ENCODE data around the gene UBE2N.
"Not testable (repeated sequence)": the region's sequence is repeated elsewhere in the genome, so short reads cannot be mapped to it uniquely, and the experiment has no call there.

Gene UBE2N

GRCh38 chr12:93442411-93443340 is 929 bp upstream of the UBE2N start:
- no peak for DNase-seq

GRCh38 chr12:93441081-93441616 is 598 bp downstream of the UBE2N start:
- DNase-seq: peak; percentile 11 to 73 (median 25)

GRCh38 chr12:93440043-93440835 is 1.5 kb downstream of the UBE2N start:
- peak in 1 of 5 experiments; percentile 53 for DNase-seq

GRCh38 chr12:93438266-93439050 is 3.3 kb downstream of the UBE2N start:
- no peak for DNase-seq

GRCh38 chr12:93434256-93434865 is 7.4 kb downstream of the UBE2N start:
- no peak for DNase-seq

- not testable (repeated sequence) for DNase-seq
These were observed 9.7 kb downstream of the UBE2N start for GRCh38 chr12:93432031-93432430.

- DNase-seq: no peak
These were observed 11.5 kb downstream of the UBE2N start for GRCh38 chr12:93430280-93430679.

- no peak for DNase-seq
These were observed 11.9 kb downstream of the UBE2N start for GRCh38 chr12:93429852-93430251.

- no peak for DNase-seq
These were observed 12.3 kb downstream of the UBE2N start for GRCh38 chr12:93429448-93429847.

- DNase-seq: no peak
These were observed 13.8 kb downstream of the UBE2N start for GRCh38 chr12:93427779-93428564.

GRCh38 chr12:93426412-93426805 is 15.3 kb downstream of the UBE2N start:
- DNase-seq: peak in 1 of 5 experiments; percentile 24

GRCh38 chr12:93425736-93426411 is 15.9 kb downstream of the UBE2N start:
- no peak for DNase-seq

- DNase-seq: no peak
These were observed 19.7 kb downstream of the UBE2N start for GRCh38 chr12:93422050-93422449.

GRCh38 chr12:93419388-93420034 is 22.2 kb downstream of the UBE2N start:
- peak in 2 of 5 experiments; percentile 28 to 64 for DNase-seq

- no peak for DNase-seq
These were observed 23.7 kb downstream of the UBE2N start for GRCh38 chr12:93417967-93418480.

GRCh38 chr12:93415723-93416464 is 25.9 kb downstream of the UBE2N start:
- DNase-seq: peak in 1 of 5 experiments; percentile 19

- no peak for DNase-seq
These were observed 28.7 kb downstream of the UBE2N start for GRCh38 chr12:93413064-93413463.

GRCh38 chr12:93412396-93412795 is 29.4 kb downstream of the UBE2N start:
- DNase-seq: not testable (repeated sequence)

- not testable (repeated sequence) for DNase-seq
These were observed 30.7 kb downstream of the UBE2N start for GRCh38 chr12:93411060-93411459.

All from T-helper 2 cell (primary cell).